K562 (cell line): ENCODE measurements around the gene TRUB1. TPM values are rescaled to one million over a fixed set of nuclear protein-coding genes. Genes with fewer than 3 reads are reported as not detected.

Source experiments
- ATAC-seq: fragments of 200-7000 bp; cut with Tn5 transposase; 3 replicates; pipeline ENCODE4 v1.9.1; 2020; ENCODE audit warnings: moderate library complexity
- BruUV-seq: library from RNA; stranded (reverse); fragments of 400-500 nt; replicated peaks from 2 replicates; lab custom pipeline; 2021; lab: Mats Ljungman, UMichigan
- CTCF ChIA-PET: fragments of 300-600 bp; formaldehyde crosslinking; extraction: SDS; loops from one replicate; lab custom pipeline; 2021; ENCODE audit warnings: low intra/inter-chr PET ratio; lab: Yijun Ruan, JAX
- POLR2A ChIA-PET: fragments of 300-600, 350-650 bp; sonication (Branson Sonifier 250); formaldehyde crosslinking; extraction: SDS; loops from one replicate; lab custom pipeline; 2021; ENCODE audit warnings: antibody characterized with exemption, inconsistent platforms; lab: Yijun Ruan, JAX
- DNase-seq, 4 experiments: peaks; one replicate each; pipeline versions ENCODE4 v3.0.0 to v3.0.0-alpha.2; 2011 to 2018; ENCODE audit warnings: low spot score in 3 of 4, mixed read lengths in 3 of 4; ENCODE audit errors: extremely low read depth in 1 of 4
- FAIRE-seq: peaks from 2 replicates; lab custom pipeline; 2011; peaks lifted over from hg19 to GRCh38; lab: Jason Lieb, UNC
- H2AFZ ChIP-seq: 2 replicates; pipeline ENCODE4 v1.6.0; 2011; ENCODE audit warnings: low read depth, low read length, control low read depth, inconsistent platforms
- H3K27ac ChIP-seq: fragments of 200-600 bp; 3 replicates; pipeline ENCODE4 v1.8.0; 2011; ENCODE audit warnings: low read depth, mild to moderate bottlenecking, control low read depth, inconsistent platforms, low read length, moderate library complexity, mixed read lengths; ENCODE audit errors: extremely low read depth
- H3K27me3 ChIP-seq, 2 experiments: fragments of 300-600 bp in 1 of 2; 2 replicates in 1 of 2; 3 replicates in 1 of 2; pipeline versions ENCODE4 v1.6.0 to v1.8.0; 2011; ENCODE audit warnings: inconsistent platforms in 2 of 2, low read length in 2 of 2, mild to moderate bottlenecking in 1 of 2, mixed read lengths in 1 of 2, moderate library complexity in 1 of 2; ENCODE audit not compliant: control insufficient read depth in 2 of 2, insufficient read depth in 2 of 2
- H3K36me3 ChIP-seq: fragments of 300-600 bp; 3 replicates; pipeline ENCODE4 v1.8.0; 2011; ENCODE audit warnings: mild to moderate bottlenecking, low read length, inconsistent platforms; ENCODE audit not compliant: control insufficient read depth, insufficient read depth
- H3K4me1 ChIP-seq, 2 experiments: fragments of 200-600 bp in 1 of 2; replicated peaks in 1 of 2; 2 replicates in 1 of 2; 3 replicates in 1 of 2; pipeline versions ENCODE4 v1.5.1 to v1.8.0; 2011; ENCODE audit warnings: inconsistent platforms in 2 of 2, low read length in 2 of 2, mild to moderate bottlenecking in 1 of 2, mixed read lengths in 1 of 2, moderate library complexity in 1 of 2; ENCODE audit not compliant: control insufficient read depth in 2 of 2, insufficient read depth in 2 of 2
- H3K4me2 ChIP-seq: 2 replicates; pipeline ENCODE4 v1.6.1; 2011; ENCODE audit warnings: low read length, control low read depth, inconsistent platforms, mixed read lengths; ENCODE audit not compliant: insufficient read depth
- H3K4me3 ChIP-seq: fragments of 200-600 bp; sonication (generic), shearing (Covaris generic); 2 replicates; pipeline ENCODE4 v1.5.1; 2016; ENCODE audit warnings: control low read depth, inconsistent platforms
- H3K79me2 ChIP-seq: fragments of 200-600 bp; 3 replicates; pipeline ENCODE4 v1.8.0; 2011; ENCODE audit warnings: low read length, inconsistent platforms; ENCODE audit not compliant: control insufficient read depth, insufficient read depth
- H3K9ac ChIP-seq, 2 experiments: 2 replicates each; pipeline versions ENCODE4 v1.6.0 to v1.6.1; 2011; ENCODE audit warnings: low read depth in 2 of 2, low read length in 2 of 2, control low read depth in 1 of 2, inconsistent platforms in 1 of 2, mild to moderate bottlenecking in 1 of 2, mixed read lengths in 1 of 2; ENCODE audit not compliant: insufficient read depth in 1 of 2
- H3K9me1 ChIP-seq: one replicate; pipeline ENCODE4 v1.6.0; 2011; ENCODE audit warnings: inconsistent platforms, mild to moderate bottlenecking, low read length, moderate library complexity; ENCODE audit not compliant: control insufficient read depth, insufficient read depth
- H3K9me3 ChIP-seq: replicated peaks from 2 replicates; pipeline ENCODE4 v1.5.1; 2011; ENCODE audit warnings: low read depth, low read length, inconsistent platforms; ENCODE audit not compliant: control insufficient read depth, insufficient read depth
- H4K20me1 ChIP-seq: replicated peaks from 2 replicates; pipeline ENCODE4 v1.6.1; 2011; ENCODE audit warnings: low read length, inconsistent platforms, mixed read lengths; ENCODE audit not compliant: control insufficient read depth, insufficient read depth
- CTCF ChIP-seq, 3 experiments: IDR thresholded peaks in 2 of 3; conservative IDR thresholded peaks in 1 of 3; 2 replicates each; pipeline ENCODE4 v1.5.1; 2011 to 2012; ENCODE audit warnings: low read length in 3 of 3, mild to moderate bottlenecking in 3 of 3, control low read depth in 2 of 3, improper control_type of control experiment in 1 of 3, inconsistent platforms in 1 of 3, low read depth in 1 of 3, mixed read lengths in 1 of 3, moderate library complexity in 1 of 3; ENCODE audit not compliant: insufficient read depth in 2 of 3
- DACH1 ChIP-seq: fragments of 450-650 bp; IDR thresholded peaks from 2 replicates; pipeline ENCODE4 v1.6.1; 2018; ENCODE audit not compliant: partially characterized antibody
- KHSRP ChIP-seq: fragments of 450-650 bp; IDR thresholded peaks from 2 replicates; pipeline ENCODE4 v1.6.1; 2017
- MXD1 ChIP-seq: fragments of 250-450 bp; sonication (Bioruptor Pico); IDR thresholded peaks from 2 replicates; pipeline ENCODE4 v1.8.0; 2021; ENCODE audit warnings: borderline replicate concordance, mild to moderate bottlenecking, moderate library complexity; ENCODE audit not compliant: poor library complexity, severe bottlenecking
- NFIX ChIP-seq: fragments of 250-450 bp; sonication (Bioruptor Pico); IDR thresholded peaks from 2 replicates; pipeline ENCODE4 v1.4.0; 2020; ENCODE audit warnings: low read depth, mild to moderate bottlenecking, moderate library complexity
- PCBP1 ChIP-seq: fragments of 200-400 bp; formaldehyde crosslinking; IDR thresholded peaks from 2 replicates; pipeline ENCODE4 v1.6.1; 2018; ENCODE audit warnings: mild to moderate bottlenecking, low read depth, low read length; ENCODE audit not compliant: poor library complexity, severe bottlenecking
- POLR2AphosphoS5 ChIP-seq: IDR thresholded peaks from 2 replicates; pipeline ENCODE4 v1.6.1; 2011; ENCODE audit warnings: mild to moderate bottlenecking, low read depth, low read length, moderate library complexity; ENCODE audit not compliant: control insufficient read depth, insufficient read depth
- PURB ChIP-seq: sonication (generic); formaldehyde crosslinking; IDR thresholded peaks from 2 replicates; pipeline ENCODE4 v1.9.0; 2021; ENCODE audit warnings: low read depth, mild to moderate bottlenecking, missing genetic modification reagents
- RAD51 ChIP-seq: fragments of 450-650 bp; IDR thresholded peaks from 2 replicates; pipeline ENCODE4 v1.7.1; 2016; ENCODE audit warnings: low read depth, mild to moderate bottlenecking, borderline replicate concordance
- RBM34 ChIP-seq: fragments of 200-400 bp; formaldehyde crosslinking; IDR thresholded peaks from 2 replicates; pipeline ENCODE4 v1.6.1; 2018; ENCODE audit warnings: low read length, borderline replicate concordance; ENCODE audit not compliant: insufficient read depth
- STAT5A ChIP-seq: IDR thresholded peaks from 2 replicates; pipeline ENCODE4 v1.6.1; 2012; ENCODE audit warnings: low read length, inconsistent platforms, borderline replicate concordance
- TAF7 ChIP-seq: fragments of 450-650 bp; IDR thresholded peaks from 2 replicates; pipeline ENCODE4 v1.6.1; 2016; ENCODE audit warnings: missing genetic modification characterization, missing compliant biosample characterization
- ZNF77 ChIP-seq: fragments of 250-450 bp; sonication (Bioruptor Pico); IDR thresholded peaks from 2 replicates; pipeline ENCODE4 v1.5.0; 2020
- WGBS: fragments of 100-300 bp; shearing (Covaris generic); methylation state at CpG from one replicate; pipeline ENCODE4 v1.1.6; 2016; ENCODE audit warnings: low coverage, mixed read lengths; ENCODE audit not compliant: insufficient coverage; ENCODE audit errors: missing lambda C conversion rate; 5-methylcytosine and 5-hydroxymethylcytosine counted together
- in situ Hi-C: fragments of 300-500 bp; cut with MboI; formaldehyde crosslinking; loops from 4 replicates; pipeline ENCODE4 v1.15.0; 2018; ENCODE audit warnings: inconsistent platforms, mixed read lengths
- intact Hi-C: fragments of 100-400 bp; cut with micrococcal nuclease; formaldehyde crosslinking; loops from 2 replicates; pipeline ENCODE4 v1.14.2; 2022
- polyA plus RNA-seq, 8 experiments: library from polyadenylated mRNA; depleted of rRNA in 4 of 8; stranded (reverse) in 5 of 8; unstranded in 3 of 8; fragments of >200 nt; fragmentation: Nextera tagmentation in 2 of 8; fragmentation: Illumina TruSeq in 1 of 8; extraction: Ambion mirVana in 2 of 8; extraction: Trizol in 1 of 8; gene quantifications; 2 replicates each; pipeline versions ENCODE4 v1.2.1 to v1.2.3, GENCODE V29; 2011 to 2014; ENCODE audit warnings: inconsistent platforms in 1 of 8, missing spikeins in 1 of 8
- total RNA-seq, 7 experiments: library from RNA; depleted of rRNA in 6 of 7; stranded (reverse); fragments of >200 nt in 6 of 7; fragmentation: Illumina TruSeq in 2 of 7; extraction: Trizol in 2 of 7; gene quantifications; 2 replicates each; pipeline versions ENCODE4 v1.2.1 to v1.2.3, GENCODE V29; 2011 to 2021; ENCODE audit warnings: low replicate concordance in 1 of 7
- TF ChIP-seq, protein P1 (sequence below): sonication (generic); formaldehyde crosslinking; IDR thresholded peaks from 2 replicates; pipeline ENCODE4 v1.5.0; 2020; ENCODE audit warnings: missing genetic modification reagents
- TF ChIP-seq, protein P2 (sequence below): sonication (generic); IDR thresholded peaks from 2 replicates; pipeline ENCODE4 v1.6.1; 2016

TRUB1 gene
- total and polyA plus RNA-seq, 9 of the 15 experiments (the other 6 are each of a cell fraction or from before 2014, with no cell fraction given): 4.6 to 16.5 (median 11.5) TPM

DNA sequence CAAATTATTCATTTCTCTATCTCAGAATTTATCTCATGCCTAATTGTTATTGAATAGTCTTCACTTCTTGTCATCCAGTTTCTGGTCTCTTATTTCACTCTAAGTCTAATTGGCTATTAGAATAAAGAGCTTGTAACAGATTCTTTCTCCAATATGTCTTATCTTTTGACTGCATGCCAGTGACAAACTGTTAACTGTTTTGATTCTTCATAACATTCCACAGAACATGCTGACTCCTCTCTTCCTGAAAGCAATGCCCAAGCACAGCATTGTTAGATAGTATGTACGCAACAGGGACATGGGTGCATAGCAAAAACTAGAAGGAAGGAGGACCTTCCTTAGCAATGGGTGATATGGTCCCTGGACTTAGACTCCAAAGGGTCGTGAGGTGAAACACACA is 65.4 kb downstream of the TRUB1 start:
- H3K9ac ChIP-seq: no peak overlapping the region
- TF ChIP-seq KHSRP (no peak), ZNF77 (CRISPR knock-in tag) (no peak), POLR2AphosphoS5 (no peak), PCBP1 (no peak), CTCF (IDR thresholded peaks at IDR 0.05 in 2 of 3, conservative IDR thresholded peaks at IDR 0.05 in 1 of 3; ENCODE audit: insufficient read depth in 2 of 3, low read depth in 1 of 3, low read length in 3 of 3) (no peak), STAT5A (no peak), TAF7 (no peak), RBM34 (no peak), DACH1 (no peak), RAD51 (no peak), NFIX (CRISPR knock-in tag) (no peak), MXD1 (CRISPR knock-in tag) (no peak), PURB (CRISPR knock-in tag) (no peak)
- TF ChIP-seq, protein P1, sequence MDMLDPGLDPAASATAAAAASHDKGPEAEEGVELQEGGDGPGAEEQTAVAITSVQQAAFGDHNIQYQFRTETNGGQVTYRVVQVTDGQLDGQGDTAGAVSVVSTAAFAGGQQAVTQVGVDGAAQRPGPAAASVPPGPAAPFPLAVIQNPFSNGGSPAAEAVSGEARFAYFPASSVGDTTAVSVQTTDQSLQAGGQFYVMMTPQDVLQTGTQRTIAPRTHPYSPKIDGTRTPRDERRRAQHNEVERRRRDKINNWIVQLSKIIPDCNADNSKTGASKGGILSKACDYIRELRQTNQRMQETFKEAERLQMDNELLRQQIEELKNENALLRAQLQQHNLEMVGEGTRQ (CRISPR knock-in tag): no peak
- TF ChIP-seq, protein P2, sequence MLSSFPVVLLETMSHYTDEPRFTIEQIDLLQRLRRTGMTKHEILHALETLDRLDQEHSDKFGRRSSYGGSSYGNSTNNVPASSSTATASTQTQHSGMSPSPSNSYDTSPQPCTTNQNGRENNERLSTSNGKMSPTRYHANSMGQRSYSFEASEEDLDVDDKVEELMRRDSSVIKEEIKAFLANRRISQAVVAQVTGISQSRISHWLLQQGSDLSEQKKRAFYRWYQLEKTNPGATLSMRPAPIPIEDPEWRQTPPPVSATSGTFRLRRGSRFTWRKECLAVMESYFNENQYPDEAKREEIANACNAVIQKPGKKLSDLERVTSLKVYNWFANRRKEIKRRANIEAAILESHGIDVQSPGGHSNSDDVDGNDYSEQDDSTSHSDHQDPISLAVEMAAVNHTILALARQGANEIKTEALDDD: no peak
- TF ChIP-seq, all 486 proteins: peak for 0
- no peak overlapping the region for H3K4me2 ChIP-seq
- no TSS peak for BruUV-seq
- H3K27ac ChIP-seq: no peak overlapping the region
- H3K4me3 ChIP-seq: no peak overlapping the region
- no peaks in the 10 kb centered on the region; a peak in 1 of 5 replicates for H3K4me1 ChIP-seq
- no peaks in the 10 kb centered on the region for H3K79me2 ChIP-seq
- no peaks in the 10 kb centered on the region for H3K9me3 ChIP-seq
- POLR2A ChIA-PET: no interaction called here
- CTCF ChIA-PET: no interaction called here
- no peaks in the 10 kb centered on the region for H3K36me3 ChIP-seq
- no peaks in the 10 kb centered on the region for H3K9me1 ChIP-seq
- no peak for ATAC-seq
- WGBS: 0% methylated on average over 1 of the region's 2 CpGs
- no peak for DNase-seq
- H2AFZ ChIP-seq: no peak overlapping the region
- intact Hi-C loops: no loop called here
- no peaks in the 10 kb centered on the region for H4K20me1 ChIP-seq
- FAIRE-seq: no peak
- H3K27me3 ChIP-seq: 0 out of 5 replicates have a peak, but pooled peaks cover 0 to 3% of the 10 kb centered on the region in 2 experiments
- in situ Hi-C loops: no loop called here
